GM19240 (cell line): ENCODE results near the gene C1QL4.
"Not testable (repeated sequence)": the region's sequence is repeated elsewhere in the genome, so short reads cannot be mapped to it uniquely, and the experiment has no call there.

Experiments
- DNase-seq: peaks from one replicate; pipeline ENCODE4 v3.0.0; 2011; ENCODE audit warnings: low spot score; ENCODE audit not compliant: insufficient read length

The C1QL4 gene

DNA sequence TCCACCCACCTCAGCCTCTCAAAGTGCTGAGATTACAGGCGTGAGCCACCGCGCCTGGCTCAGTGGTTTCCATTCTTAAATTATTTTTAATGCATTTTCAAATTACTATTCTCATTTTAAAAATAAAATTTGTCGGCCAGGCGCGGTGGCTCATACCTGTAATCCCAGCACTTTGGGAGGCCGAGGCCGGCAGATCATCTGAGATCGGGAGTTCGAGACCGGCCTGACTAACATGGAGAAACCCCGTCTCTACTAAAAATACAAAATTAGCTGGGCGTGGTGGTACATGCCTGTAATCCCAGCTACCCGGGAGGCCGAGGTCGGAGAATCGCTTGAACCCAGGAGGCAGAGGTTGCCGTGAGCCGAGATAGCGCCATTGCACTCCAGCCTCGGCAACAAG is 3.2 kb downstream of the C1QL4 start:
- DNase-seq = not testable (repeated sequence)

DNA sequence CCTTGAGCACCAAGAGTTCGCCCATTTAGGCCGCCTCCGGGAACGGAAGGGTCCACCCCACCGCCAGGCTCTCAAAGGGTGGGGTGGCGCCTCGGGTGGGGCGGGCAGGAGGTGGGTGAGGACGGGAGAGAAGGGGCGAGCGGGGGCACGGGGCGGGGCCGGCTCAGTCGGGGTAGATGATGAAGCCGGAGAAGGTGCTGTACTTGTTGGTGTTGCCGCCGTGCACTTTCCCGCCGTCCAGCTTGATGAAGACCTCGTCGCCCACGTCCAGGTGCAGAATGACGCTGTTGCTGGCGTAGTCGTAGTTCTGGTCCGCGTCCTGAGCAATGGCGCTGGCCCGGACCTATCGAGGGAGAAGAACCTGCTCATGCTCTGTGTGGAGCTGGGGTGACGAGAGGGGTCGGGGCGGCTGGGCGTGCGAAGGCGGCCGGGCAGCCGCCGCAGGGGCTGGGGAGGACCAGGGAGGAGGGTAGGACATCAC is 4.1 kb downstream of the C1QL4 start:
- DNase-seq = no peak

GRCh38 chr12:49332441-49332861 is 4.5 kb downstream of the C1QL4 start:
- DNase-seq = no peak

GRCh38 chr12:49331380-49332222 is 5.4 kb downstream of the C1QL4 start:
- no peak for DNase-seq

DNA sequence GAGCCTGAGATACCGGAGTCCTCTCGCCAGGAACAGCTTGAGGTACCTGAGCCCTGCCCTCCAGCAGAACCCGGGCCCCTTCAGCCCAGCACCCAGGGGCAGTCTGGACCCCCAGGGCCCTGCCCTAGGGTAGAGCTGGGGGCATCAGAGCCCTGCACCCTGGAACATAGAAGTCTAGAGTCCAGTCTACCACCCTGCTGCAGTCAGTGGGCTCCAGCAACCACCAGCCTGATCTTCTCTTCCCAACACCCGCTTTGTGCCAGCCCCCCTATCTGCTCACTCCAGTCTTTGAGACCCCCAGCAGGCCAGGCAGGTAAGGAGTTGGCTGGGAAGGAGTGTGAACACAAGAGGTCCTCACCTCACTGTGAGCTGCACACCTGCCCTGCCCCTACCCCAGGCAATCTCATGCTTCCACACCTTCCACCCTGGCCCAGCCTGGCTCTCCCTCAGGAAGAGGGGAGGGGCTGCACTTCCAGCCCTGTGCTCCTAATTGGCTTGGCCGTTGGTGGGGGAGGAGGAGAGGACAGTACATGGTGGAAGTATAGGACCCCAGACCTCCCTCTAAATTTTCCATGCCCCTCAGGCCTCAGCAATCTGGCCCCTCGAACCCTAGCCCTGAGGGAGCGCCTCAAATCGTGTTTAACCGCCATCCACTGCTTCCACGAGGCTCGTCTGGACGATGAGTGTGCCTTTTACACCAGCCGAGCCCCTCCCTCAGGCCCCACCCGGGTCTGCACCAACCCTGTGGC is 6.2 kb downstream of the C1QL4 start:
- DNase-seq = no peak

DNA sequence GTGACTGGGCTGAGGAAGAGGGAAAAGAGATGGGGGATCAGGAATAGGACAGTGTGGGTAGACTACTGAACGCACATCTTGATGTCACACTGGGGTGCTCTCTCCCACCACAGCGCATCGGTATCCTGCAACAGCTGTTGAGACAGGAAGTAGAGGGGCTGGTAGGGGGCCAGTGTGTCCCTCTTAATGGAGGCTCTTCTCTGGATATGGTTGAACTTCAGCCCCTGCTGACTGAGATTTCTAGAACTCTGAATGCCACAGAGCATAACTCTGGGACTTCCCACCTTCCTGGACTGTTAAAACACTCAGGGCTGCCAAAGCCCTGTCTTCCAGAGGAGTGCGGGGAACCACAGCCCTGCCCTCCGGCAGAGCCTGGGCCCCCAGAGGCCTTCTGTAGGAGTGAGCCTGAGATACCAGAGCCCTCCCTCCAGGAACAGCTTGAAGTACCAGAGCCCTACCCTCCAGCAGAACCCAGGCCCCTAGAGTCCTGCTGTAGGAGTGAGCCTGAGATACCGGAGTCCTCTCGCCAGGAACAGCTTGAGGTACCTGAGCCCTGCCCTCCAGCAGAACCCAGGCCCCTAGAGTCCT is 6.9 kb downstream of the C1QL4 start:
- DNase-seq = no peak

DNA sequence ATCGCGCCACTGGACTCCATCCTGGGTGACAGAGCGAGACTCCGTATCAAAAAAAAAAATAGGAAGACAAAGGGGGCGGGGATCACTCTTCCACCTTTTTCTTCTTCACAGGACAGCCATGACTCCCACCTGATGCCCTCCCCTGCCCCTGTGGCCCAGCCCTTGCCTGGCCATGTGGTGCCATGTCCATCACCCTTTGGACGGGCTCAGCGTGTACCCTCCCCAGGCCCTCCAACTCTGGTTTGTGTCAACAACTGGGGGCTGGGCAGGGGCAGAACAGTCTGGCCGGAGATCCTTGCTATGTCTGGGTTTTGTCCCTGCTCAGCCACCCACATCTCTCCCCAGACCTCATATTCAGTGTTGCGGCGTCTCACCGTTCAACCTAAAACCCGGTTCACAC is 8.2 kb downstream of the C1QL4 start:
- no peak for DNase-seq

GRCh38 chr12:49327887-49328286 is 9.1 kb downstream of the C1QL4 start:
- DNase-seq = no peak

GRCh38 chr12:49327368-49327767 is 9.6 kb downstream of the C1QL4 start:
- DNase-seq = no peak

DNA sequence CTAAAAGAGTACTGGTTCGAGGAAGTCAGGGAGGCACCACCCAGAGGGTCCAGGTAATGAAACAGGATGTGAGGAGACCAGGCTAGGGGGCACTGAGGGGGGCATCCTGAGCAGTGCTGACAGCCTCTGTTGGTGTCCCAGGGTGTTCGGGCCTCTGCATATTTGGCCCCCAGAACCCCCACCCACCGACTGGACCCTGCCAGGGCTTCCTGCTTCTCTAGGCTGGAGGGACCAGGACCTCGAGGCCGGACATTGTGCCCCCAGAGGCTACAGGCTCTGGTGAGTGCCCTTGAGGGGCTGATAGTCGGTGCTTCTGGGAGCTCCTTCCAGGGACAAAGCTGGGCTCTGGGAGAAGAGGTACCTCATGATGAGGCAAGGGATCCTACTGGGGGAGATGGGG is 11.4 kb downstream of the C1QL4 start:
- DNase-seq = no peak

GRCh38 chr12:49323524-49324097 is 13.4 kb downstream of the C1QL4 start:
- DNase-seq = no peak

GRCh38 chr12:49322708-49323523 is 14.1 kb downstream of the C1QL4 start, which contains the start of gene TROAP:
Gene TROAP, plus strand, starts transcription at chr12:49323255. Its CDS starts 354 bp downstream, at chr12:49323609.
- DNase-seq = peak; percentile 98

DNA sequence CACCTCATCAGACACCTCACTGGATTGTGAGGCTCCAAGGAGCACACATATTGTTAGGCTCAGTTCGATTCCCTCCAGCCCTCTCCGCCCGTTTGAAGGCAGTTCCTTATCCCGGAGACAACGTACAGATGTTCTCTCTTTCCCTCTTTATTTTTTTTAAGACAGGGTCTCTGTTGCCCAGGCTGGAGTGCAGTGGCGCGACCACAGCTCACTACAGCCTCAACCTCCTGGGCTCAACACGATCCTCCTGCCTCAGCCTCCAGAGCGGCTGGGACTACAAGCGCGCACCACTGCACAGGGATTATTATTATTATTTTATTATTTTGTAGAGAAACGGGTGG is 14.7 kb downstream of the C1QL4 start:
- no peak for DNase-seq

DNA sequence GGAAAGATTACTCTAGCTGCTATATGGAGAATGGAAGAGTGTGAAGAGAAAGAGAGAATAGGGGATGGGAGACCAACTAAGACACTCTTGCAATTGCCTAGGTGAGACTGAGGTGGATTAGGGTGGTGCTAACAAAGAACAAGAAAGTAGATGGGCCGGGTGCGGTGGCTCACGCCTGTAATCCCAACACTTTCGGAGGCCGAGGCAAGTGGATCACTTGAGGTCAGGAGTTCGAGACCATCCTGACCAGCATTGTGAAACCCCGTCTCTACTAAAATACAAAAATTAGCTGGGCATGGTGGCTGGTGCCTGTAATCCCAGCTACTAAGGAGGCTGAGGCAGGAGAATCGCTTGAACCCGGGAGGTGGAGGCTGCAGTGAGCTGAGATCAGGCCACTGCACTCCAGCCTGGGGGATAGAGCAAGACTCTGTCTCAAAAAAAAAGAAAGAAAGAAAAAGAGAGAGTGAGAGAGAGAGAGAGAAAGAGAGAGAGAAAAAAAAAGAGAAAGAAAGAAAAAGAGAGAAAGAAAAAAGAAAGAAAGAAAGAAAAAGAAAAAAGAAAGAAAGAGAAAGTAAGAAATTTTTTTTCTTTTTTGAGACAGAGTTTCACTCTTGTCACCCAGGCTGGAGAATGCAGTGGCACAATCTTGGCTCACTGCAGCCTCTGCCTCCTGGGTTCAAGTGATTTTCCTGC is 16.4 kb downstream of the C1QL4 start:
- not testable (repeated sequence) for DNase-seq

- not testable (repeated sequence) for DNase-seq
These were observed 19.9 kb downstream of the C1QL4 start for GRCh38 chr12:49317118-49317517.

DNA sequence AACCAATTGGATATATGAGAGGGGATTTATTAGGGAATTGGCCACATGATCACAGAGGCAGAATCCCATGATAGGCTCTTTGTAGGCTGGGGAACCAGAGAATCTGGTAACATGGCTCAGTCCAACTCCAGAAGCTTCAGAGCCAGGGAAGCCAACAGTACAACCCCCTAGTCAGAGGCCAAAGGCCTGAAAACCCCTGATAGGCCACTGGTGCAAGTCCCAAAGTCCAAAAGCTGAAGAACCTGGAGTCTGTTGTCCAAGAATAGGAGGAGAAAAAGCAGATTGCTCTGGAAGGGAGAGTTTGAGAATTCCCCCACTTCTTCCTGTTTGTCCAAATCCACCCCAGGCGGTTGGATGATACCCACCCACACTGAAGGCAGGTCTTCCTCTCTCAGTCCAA is 22.2 kb downstream of the C1QL4 start:
- DNase-seq = no peak

DNA sequence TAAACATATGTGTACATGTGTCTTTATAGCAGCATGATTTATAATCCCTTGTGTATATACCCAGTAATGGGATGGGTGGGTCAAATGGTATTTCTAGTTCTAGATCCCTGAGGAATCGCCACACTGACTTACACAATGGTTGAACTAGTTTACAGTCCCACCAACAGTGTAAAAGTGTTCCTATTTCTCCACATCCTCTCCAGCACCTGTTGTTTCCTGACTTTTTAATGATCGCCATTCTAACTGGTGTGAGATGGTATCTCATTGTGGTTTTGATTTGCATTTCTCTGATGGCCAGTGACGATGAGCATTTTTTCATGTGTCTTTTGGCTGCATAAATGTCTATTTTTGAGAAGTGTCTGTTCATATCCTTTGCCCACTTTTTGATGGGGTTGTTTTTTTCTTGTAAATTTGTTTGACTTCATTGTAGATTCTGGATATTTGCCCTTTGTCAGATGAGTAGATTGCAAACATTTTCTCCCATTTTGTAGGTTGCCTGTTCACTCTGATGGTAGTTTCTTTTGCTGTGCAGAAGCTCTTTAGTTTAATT is 26.5 kb downstream of the C1QL4 start:
- not testable (repeated sequence) for DNase-seq

DNA sequence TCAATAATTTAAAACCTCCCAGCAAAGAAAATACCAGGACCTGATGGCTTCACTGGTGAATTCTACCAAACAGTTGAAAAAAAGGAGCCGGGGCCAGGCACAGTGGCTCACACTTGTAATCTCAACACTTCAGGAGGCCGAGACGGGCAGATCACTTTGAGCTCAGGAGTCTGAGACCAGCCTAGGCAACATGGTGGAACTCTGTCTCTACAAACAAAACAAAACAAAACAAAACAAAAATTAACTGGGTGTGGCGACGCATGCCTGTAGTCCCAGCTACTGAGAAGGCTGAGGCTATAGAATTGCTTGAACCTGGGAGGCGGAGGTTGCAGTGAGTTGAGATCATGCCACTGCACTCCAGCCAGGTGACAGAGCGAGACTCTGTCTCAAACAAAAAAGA is 27.6 kb downstream of the C1QL4 start:
- DNase-seq = no peak

GRCh38 chr12:49305762-49306510 is 31.1 kb downstream of the C1QL4 start:
- no peak for DNase-seq
